HG03196 (cell line): ENCODE measurements around the gene MAPK10.
"Not testable (repeated sequence)": the region's sequence is repeated elsewhere in the genome, so short reads cannot be mapped to it uniquely, and the experiment has no call there.

Source experiments
- ATAC-seq: cut with Tn5 transposase; IDR thresholded peaks from one replicate; pipeline ENCODE4 v1.9.1; 2021; ENCODE audit not compliant: unreplicated experiment

MAPK10 gene

DNA sequence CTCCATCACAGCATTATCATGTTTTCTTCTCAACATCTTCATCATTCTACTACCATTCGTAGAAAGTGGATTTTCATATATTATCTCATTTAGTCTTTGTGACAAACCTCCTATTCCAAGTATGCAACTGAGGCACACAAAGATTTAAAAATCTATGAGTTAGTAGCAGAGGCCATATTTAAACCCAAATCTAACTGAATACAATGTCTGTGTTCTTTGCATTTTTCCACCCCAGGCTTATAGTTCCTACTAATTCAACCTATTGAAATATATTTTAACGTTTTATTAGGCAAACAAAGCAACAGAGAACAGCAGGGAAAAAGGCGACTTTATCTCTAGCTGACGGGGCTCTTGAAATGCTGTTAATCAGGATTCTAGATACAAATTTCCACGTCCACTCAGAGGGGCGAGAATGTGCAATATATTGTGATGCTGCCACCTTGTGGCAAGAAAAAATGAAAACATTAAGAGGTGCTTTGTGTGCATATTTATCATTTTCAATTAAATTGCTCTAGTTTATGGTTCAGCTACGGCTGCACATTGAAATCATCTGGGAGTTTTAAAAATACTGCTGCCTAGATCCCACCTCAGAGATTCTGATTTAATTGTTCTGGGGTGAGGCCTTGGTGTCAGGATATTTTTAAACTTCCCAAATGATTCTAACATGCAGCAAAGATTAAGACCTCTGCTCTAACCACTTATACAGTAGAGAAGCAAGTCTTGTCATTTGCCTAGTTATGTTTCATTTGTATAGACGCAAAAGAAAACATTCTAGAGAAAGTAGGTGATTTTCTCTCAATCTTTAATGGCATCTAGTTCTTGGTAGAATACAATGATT is 315.9 kb downstream of the MAPK10 start:
- no peak for ATAC-seq

DNA sequence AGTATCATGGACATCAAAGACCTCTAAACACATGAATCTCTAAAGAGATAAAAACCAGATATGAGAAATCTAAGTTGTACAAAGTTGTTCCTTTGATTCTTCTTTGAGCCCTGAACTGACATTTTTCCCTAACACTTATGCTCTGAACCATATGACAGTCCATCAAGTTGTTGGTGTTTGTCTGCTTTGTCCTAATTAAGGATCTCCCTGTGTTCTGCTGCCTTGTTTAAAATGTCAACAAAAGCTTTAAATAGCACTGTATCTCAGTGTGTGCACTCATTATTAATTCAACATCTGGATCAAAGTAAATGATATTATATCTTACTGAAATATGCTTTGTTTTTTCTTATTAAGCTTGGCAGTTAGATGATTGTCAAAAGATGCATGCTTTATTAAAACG is 321.8 kb downstream of the MAPK10 start:
- no peak for ATAC-seq

DNA sequence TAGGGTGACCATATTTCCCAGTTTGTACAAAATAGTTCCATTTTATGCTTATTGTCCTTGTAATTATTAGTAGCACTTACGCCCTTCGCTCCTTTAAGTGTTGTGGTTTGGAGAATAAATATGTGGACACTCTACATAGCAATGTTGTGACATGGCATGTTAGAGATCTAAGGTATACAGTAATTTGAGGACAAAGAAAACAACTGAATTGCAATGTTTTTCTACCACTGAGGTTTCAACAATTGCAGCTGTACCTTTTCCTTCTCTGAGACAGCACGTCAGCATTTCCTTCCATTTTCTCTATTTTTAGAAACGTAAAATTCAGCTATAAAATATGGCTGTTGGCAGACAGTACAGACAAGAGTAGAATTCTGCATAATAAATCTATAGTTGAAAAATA is 323.1 kb downstream of the MAPK10 start:
- ATAC-seq, result no peak

DNA sequence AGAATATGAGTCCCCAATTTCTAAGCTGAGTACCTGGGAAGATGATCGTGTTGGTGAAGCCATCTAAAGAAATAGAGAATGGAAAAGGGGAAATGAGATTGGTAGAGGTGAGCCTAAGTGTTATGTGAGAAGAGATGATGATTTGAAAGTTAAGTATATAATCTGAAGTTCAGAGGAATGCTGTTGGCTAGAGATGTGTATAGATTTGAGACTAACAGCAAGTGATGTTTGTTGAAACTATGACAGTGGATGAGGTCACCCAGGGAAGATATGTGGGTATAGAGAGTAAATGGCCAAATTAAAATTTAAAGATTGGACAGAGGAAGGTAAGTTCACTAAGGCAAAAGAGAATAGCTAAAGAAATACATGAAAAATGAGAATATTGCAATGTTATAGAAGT is 324.2 kb downstream of the MAPK10 start:
- no peak for ATAC-seq

DNA sequence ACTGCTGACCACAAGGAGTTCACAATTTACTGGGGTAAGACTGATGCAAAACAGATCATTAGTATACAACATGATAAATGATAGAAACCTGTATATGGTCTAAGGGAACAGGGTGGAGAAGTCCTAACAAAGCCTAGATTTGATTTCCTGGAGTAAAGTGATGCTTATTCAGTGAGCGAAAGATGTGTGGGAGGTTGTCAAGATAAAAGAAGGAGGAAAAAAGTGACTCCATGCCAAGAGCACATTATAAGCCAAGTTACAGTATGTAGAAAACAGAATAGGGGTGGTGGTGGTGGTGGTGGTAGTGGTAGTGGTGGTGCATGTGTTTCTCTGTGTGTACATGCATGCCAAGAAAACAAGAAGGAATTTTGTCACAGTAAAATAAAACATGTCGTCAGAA is 325.2 kb downstream of the MAPK10 start:
- ATAC-seq, result no peak

DNA sequence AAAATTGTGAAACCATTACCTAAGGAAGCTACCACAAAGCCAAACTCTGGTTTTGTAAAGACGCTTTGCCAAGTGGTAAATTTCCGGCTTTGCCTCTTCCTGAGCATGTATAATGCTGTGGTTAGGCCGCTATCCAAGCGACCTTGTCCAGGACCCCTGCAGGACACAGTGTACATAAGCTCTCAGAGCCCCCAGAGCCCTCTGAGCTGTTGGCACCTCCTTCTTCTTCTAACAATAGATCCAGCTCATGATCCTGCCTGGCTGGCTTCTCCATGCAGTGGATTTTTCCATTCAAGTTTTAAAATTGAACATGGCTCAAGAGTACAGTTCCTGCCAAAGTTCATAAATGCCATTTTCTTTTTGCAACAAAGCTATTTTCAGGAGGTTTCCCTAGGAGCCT is 326.7 kb downstream of the MAPK10 start:
- ATAC-seq, result no peak

DNA sequence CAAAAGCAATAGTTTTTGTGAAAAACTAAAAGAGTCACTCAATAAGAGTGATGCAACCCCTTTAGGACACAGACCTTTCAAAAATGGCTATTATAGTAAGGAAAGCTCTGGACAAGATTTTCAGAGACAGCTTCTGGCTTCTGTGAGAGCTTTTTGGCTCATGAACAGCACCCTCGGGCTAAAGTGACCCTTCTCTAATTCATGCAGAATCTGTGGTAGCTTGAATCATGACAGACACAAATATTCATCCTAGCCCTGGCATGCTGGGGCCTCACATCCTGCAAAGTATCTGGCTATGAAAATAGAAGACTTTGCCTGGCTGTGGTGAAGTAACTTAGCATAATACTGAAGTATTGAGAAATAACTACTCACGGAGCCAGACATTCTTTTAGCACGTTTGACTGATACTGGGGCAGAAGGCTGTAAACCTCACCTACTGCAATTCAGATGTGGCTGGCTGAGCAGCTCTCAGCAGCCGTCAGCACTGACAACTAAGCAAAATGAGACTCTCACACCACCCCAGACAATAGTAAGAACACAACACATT is 327.3 kb downstream of the MAPK10 start:
- no peak for ATAC-seq

DNA sequence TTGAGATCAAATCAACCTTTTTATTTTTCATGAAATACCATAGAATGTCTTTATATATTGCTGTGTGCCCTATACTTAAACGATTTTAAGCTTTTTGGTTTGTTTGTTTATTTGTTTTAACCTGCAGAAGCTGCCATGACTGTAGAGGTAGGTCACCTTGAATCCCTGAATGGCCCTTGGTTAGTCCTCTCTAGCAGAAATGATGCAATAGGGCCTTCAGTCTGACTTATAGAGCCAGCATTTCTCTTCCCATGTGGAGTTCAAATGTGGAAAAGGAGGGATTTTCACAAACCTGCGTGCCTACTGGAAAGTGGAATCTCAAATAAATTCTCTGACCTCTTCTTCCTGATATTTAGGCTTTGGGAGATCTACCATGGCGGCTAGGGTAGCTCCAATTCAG is 327.9 kb downstream of the MAPK10 start:
- no peak for ATAC-seq

DNA sequence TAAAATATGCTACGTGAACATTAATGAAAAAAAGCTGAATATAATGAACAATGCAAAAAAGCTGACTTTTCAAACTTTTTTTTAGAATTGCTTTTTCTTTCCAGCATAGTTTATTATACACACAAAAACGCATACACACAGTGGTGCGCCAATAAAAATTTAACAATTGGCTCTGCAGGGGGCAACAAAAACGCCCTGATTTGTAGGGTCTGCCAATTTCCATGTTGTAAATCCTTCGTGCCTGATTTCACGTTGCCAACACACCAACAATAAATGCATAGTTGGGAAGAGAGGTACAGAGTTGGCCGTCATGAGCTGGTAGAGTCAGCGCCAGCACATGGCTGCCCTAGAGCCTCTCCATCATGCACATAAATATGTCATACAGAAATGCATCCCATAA is 333.1 kb downstream of the MAPK10 start:
- no peak for ATAC-seq

DNA sequence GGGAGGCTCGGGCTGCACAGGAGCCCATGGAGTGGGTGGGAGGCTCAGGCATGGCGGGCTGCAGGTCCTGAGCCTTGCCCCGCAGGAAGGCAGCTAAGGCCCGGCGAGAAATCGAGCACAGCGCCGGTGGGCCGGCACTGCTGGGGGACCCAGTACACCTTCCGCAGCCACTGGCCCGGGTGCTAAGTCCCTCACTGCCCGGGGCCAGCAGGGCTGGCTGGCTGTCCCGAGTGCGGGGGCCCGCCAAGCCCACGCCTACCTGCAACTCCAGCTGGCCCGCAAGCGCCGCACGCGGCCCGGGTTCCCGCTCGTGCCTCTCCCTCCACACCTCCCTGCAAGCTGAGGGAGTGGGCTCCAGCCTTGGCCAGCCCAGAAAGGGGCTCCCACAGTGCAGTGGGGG is 338.2 kb downstream of the MAPK10 start:
- not testable (repeated sequence) for ATAC-seq

DNA sequence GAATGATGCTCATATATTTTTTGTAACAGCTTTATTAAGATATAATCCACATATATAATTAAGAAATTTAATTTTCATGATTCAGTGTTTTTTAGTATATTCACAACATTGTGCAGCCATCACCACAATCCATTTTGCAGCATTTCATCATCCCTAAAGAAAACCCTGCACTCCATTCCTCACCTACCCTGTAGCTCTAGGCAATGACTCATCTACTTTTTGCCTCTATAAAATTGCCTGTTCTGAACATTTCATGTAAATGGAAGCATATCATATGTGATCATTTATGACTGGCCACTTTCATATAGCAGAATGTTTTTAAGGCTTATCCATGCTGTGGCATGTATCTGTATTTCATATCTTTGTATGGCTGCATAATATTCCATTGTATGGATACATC is 339.9 kb downstream of the MAPK10 start:
- no peak for ATAC-seq

DNA sequence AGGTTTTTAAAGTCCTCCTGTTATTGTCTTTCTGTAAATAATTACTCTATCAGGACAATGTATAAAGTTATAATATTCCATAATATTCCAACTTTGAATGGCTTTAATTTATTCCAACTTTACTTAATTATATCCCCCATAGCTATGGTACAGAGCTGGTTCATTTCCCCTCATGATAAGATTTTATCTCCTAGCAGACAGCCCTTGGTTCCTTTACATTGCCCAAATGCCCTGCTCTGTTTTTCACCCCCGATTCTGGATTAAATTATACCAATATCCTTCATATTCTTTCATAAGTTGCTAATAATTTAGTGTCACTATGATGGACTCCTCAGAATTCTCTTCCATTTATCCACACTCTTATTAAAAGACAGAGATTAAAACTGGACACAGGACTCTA is 340.5 kb downstream of the MAPK10 start:
- ATAC-seq, result no peak

DNA sequence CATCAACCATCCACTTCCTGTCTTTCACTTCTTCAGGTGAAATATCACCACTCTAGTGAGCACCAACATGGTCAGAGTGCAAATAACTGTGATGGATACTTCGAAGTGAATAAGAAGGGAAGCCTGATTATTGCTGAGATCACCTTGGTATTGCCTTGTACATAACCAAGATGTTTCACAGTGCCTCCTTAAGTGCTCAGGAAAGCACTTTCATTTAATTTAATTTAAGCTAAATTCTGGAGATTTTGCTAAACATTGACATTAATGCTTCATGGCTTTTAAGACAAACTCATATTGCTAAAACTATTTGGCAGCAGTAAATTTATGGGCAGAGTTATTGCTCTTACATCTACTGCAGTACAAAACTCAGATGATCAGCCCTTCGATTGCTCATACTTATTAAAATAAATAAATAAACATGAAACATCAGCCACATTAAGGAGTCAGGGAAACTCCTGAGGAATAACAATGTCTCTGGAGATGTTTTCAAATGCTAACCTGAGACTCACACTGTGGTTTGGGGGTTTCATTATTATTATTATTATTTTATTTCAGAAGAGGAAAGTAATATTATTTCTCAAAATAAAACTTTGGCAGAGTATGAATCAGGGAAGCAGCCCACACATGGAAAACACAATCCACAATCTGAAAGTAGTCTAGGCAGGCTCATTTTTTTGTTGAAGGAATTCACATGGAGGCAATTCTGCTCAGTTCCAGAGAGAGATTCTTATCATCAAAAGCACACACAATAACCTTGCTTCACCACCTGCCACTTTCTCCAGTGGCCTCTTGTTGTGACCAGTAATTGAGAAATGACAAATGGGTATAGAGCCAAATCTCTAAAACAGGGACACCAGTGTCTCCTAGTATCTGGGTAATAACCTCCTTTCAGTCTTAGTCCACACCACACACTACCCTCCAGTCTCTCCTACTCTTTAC is 344.2 kb downstream of the MAPK10 start:
- ATAC-seq, result no peak

DNA sequence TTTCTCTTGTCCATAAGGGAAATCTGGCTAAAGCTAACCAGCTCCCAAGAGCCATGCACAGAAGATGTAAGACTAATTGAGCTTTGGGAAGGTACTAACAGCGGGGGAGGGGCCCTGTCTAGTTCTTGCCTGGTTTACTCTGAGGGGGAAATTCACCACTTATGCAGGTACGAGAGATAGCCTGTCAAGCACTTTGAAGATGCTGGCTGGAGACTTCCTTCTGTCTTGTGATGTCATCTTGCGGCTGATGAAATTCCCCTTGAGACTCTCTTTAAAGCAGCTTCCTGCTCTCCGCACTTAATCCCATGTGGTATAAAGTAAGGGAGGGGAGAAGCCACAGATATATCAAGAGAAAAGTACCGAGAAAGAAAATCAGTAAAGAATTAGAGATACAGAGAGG is 345.3 kb downstream of the MAPK10 start:
- ATAC-seq, result peak; percentile 84

DNA sequence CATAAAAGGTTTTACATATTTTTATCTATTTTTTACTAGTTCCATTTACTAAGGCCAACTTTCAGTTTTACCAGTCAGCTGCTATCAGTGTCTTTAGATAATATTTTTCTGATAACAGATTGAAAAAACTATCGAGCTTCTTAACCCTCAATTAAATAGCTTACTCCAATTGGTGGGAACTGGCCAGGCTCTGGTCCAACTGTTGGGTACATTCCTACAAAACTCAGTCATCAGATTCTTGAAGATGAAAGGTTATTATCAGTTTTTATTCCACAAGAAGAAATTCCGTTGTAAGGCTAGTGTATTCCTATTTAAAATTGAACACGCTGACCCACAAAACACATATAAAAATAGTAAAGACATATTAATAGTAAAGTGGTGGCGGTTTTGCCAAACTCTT is 346.2 kb downstream of the MAPK10 start:
- ATAC-seq, result no peak

DNA sequence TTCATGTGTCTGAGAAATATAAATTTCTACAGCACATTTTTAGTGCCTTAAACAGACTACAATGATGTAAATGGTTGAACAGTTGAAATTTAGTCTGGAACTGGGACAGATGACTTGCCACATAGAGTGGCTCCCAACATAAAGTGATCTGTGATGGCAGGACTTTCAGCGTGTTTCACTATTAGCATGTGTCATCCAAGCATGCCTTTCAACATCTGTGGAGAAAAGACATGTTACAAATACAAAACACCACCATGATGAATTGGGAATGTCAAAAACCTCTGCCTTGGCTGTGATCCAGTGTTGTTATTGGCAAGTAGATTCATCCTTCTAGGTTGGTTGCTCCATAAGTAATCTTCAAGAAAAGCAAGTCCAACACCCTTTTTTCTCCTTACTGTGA is 348.7 kb downstream of the MAPK10 start:
- ATAC-seq, result no peak

DNA sequence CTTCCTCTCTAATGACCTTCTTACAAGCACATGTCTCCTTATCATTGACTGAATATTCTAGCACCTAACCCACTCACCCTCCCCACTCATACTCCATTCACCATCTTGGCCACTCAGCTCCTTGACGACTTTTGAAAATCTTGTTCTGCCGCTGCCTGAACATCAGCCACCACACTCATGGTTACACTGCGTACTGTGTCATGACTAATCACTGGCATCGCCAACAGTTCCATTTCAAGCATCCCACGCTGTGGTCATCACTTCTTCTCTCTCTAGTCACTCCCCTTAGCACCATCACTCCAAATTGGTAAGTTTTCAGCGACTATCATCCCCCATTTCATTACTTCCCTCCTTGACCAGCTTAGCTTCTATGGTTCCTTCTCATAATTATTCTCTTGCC is 352.8 kb downstream of the MAPK10 start:
- ATAC-seq, result no peak

DNA sequence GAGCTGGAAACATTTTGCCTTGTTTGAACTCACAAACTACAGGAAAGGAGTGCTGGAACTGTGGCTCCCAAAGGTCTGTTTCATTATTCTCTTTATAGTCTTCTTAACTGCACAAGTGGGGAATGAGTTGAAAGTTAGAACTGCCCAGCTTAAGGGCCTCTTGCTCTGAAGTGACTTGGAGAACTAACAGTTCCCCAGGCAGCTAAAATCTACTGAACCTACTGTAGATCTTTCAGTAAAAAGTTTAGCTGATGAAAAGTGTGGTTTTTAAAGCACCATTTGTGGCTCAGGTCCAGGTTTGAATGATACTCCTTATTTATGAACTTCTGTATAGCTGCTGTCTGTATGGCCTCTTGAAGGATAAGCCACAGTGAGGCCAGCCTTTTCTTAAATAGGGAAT is 353.8 kb downstream of the MAPK10 start:
- no peak for ATAC-seq

DNA sequence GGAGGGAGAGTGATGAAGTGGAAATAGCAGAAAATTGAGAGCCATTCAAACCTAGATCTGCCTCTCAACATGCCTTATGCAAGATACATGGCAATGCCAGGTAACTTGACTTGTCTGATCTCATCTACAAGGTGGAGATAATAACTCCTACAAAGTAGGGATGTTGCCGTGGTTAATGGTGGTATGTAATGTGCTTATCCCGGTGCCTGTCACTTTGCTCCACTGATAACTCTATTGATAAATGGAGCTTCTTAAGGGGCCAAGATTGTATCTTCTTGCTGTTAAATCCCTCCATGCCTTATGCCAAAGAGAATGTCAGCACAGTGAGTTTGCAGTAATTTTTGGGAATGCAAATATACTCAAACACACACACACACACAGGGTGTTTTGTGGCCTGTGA is 355.8 kb downstream of the MAPK10 start:
- ATAC-seq, result no peak

DNA sequence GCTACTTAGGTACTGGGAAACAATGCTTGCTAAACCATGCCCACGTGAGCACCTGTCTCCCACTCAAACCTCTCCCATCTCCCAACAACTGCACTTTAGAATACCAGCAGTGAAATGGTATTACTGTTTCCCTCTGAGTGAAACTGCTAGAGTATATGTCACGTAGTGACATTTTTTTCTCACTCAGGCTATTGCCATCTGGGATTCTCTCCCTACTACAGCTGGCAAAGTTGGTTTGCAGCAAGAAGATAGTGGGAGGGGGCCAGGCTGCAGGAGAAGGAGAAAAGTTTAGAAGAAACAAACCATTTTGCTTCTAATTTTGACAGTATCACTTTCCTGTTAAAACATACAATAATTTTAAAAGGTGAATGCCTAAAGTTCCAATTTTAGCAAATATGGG is 358.3 kb downstream of the MAPK10 start:
- ATAC-seq, result no peak

DNA sequence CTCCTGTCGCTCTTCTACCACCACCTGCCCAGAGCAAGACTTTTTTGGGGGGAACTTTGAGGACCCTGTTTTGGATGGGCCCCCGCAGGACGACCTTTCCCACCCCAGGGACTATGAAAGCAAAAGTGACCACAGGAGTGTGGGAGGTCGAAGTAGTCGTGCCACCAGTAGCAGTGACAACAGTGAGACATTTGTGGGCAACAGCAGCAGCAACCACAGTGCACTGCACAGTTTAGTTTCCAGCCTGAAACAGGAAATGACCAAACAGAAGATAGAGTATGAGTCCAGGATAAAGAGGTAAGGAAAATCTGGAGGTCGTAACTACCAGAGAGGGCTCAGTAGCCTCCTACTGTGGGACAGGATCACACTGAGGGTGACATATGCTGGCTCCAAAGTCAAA is 364.5 kb downstream of the MAPK10 start:
- ATAC-seq, result no peak

DNA sequence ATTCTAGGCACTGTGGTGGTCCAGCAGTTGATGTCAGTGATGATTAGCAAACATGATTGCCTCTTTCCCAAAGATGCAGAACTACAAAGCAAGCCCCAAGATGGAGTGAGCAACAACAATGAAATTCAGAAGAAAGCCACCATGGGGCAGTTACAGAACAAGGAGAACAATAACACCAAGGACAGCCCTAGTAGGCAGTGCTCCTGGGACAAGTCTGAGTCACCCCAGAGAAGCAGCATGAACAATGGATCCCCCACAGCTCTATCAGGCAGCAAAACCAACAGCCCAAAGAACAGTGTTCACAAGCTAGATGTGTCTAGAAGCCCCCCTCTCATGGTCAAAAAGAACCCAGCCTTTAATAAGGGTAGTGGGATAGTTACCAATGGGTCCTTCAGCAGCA is 365.3 kb downstream of the MAPK10 start:
- ATAC-seq, result no peak
